K562 (cell line): ENCODE results near the gene RHOC. TPM values are rescaled to one million over a fixed set of nuclear protein-coding genes. Genes with fewer than 3 reads are reported as not detected.

Experiments
- COPS2 ChIP-seq: fragments of 450-650 bp; conservative IDR thresholded peaks from 2 replicates; pipeline ENCODE4 v1.6.1; 2016; ENCODE audit warnings: mild to moderate bottlenecking, moderate library complexity
- CUX1 ChIP-seq: fragments of 200-800 bp; sonication (Bioruptor generic); IDR thresholded peaks from 2 replicates; pipeline ENCODE4 v1.6.1; 2016; ENCODE audit warnings: missing genetic modification characterization, missing compliant biosample characterization
- DIDO1 ChIP-seq: fragments of 450-650 bp; IDR thresholded peaks from 2 replicates; pipeline ENCODE4 v1.6.1; 2016; ENCODE audit warnings: low read depth, missing biosample characterization, missing genetic modification characterization
- GTF3C2 ChIP-seq: IDR thresholded peaks from 3 replicates; pipeline ENCODE4 v1.6.1; 2011; ENCODE audit warnings: borderline replicate concordance, mild to moderate bottlenecking, moderate library complexity; ENCODE audit not compliant: insufficient read length; ENCODE audit errors: extremely low read depth
- NONO ChIP-seq, 2 experiments: fragments of 200-400 bp in 1 of 2; fragments of 450-650 bp in 1 of 2; formaldehyde crosslinking in 1 of 2; IDR thresholded peaks; 2 replicates each; pipeline ENCODE4 v1.6.1; 2017; ENCODE audit warnings: low read depth in 2 of 2, mild to moderate bottlenecking in 2 of 2, moderate library complexity in 2 of 2, low read length in 1 of 2
- SRF ChIP-seq, 2 experiments: fragments of 250-450, 450-650 bp in 1 of 2; sonication (Bioruptor Pico) in 1 of 2; sonication (generic) in 1 of 2; formaldehyde crosslinking; IDR thresholded peaks; 2 replicates each; pipeline versions ENCODE4 v1.5.0 to v1.5.1; 2020 to 2022; ENCODE audit warnings: mild to moderate bottlenecking in 1 of 2, missing genetic modification reagents in 1 of 2
- TEAD2 ChIP-seq: fragments of 450-650 bp; IDR thresholded peaks from 2 replicates; pipeline ENCODE4 v1.6.1; 2016; ENCODE audit warnings: missing genetic modification characterization, control low read depth, missing compliant biosample characterization
- ZNF75A ChIP-seq: fragments of 450-650 bp; formaldehyde crosslinking; IDR thresholded peaks from 2 replicates; pipeline ENCODE4 v1.4.0; 2020; ENCODE audit warnings: mild to moderate bottlenecking
- polyA plus RNA-seq, 8 experiments: library from polyadenylated mRNA; depleted of rRNA in 4 of 8; stranded (reverse) in 5 of 8; unstranded in 3 of 8; fragments of >200 nt; fragmentation: Nextera tagmentation in 2 of 8; fragmentation: Illumina TruSeq in 1 of 8; extraction: Ambion mirVana in 2 of 8; extraction: Trizol in 1 of 8; gene quantifications; 2 replicates each; pipeline versions ENCODE4 v1.2.1 to v1.2.3, GENCODE V29; 2011 to 2014; ENCODE audit warnings: inconsistent platforms in 1 of 8, missing spikeins in 1 of 8
- total RNA-seq, 7 experiments: library from RNA; depleted of rRNA in 6 of 7; stranded (reverse); fragments of >200 nt in 6 of 7; fragmentation: Illumina TruSeq in 2 of 7; extraction: Trizol in 2 of 7; gene quantifications; 2 replicates each; pipeline versions ENCODE4 v1.2.1 to v1.2.3, GENCODE V29; 2011 to 2021; ENCODE audit warnings: low replicate concordance in 1 of 7
- TF ChIP-seq, protein P1 (sequence below): fragments of 450-650 bp; IDR thresholded peaks from 2 replicates; pipeline ENCODE4 v1.6.1; 2016

Gene RHOC
- total and polyA plus RNA-seq, 9 of the 15 experiments (the other 6 are each of a cell fraction or from before 2014, with no cell fraction given): 35.2 to 364 (median 204) TPM

GRCh38 chr1:112714313-112715263 is 7.7 kb upstream of the RHOC start (continued):
- no peak for TF ChIP-seq CUX1 (CRISPR knock-in tag)
- TF ChIP-seq ZNF75A (CRISPR knock-in tag): no peak
- TF ChIP-seq, protein P1, sequence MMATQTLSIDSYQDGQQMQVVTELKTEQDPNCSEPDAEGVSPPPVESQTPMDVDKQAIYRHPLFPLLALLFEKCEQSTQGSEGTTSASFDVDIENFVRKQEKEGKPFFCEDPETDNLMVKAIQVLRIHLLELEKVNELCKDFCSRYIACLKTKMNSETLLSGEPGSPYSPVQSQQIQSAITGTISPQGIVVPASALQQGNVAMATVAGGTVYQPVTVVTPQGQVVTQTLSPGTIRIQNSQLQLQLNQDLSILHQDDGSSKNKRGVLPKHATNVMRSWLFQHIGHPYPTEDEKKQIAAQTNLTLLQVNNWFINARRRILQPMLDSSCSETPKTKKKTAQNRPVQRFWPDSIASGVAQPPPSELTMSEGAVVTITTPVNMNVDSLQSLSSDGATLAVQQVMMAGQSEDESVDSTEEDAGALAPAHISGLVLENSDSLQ: no peak
- TF ChIP-seq TEAD2 (tag): no peak
- no peak for TF ChIP-seq NONO (IDR thresholded peaks at IDR 0.05; ENCODE audit: low read depth in 2 of 2, low read length in 1 of 2)
- no peak for TF ChIP-seq SRF (CRISPR knock-in tag; IDR thresholded peaks at IDR 0.05)
- no peak for TF ChIP-seq DIDO1
- no peak for TF ChIP-seq COPS2
- TF ChIP-seq GTF3C2: no peak
